Pancreas (tissue), 10 donors: ENCODE data around the gene LDAH. TPM values are rescaled to one million over a fixed set of nuclear protein-coding genes. Genes with fewer than 3 reads are reported as not detected.

ENCODE experiments used
- ATAC-seq, 4 donors: fragments of 200-7000 bp; cut with Tn5 transposase; one replicate each; pipeline versions ENCODE4 v1.8.0 to v1.9.1; 2020; ENCODE audit warnings: mild to moderate bottlenecking in 4 of 4, moderate library complexity in 4 of 4
- DNase-seq, 6 donors: peaks; one replicate each; pipeline ENCODE4 v3.0.0-alpha.2; 2020
- FAIRE-seq: peaks from 2 replicates; lab custom pipeline; 2012; peaks lifted over from hg19 to GRCh38; lab: Jason Lieb, UNC
- H3K27ac ChIP-seq, 4 donors: fragments of 200-600 bp; sonication (generic); 1 replicate in 3 of 4; 2 replicates in 1 of 4; pipeline versions ENCODE4 v1.5.0 to v1.8.0; 2020
- H3K27me3 ChIP-seq, 4 donors: fragments of 200-600 bp; one replicate each; pipeline ENCODE4 v1.8.0; 2021
- H3K36me3 ChIP-seq, 3 donors: fragments of 200-600 bp; sonication (generic) in 1 of 3; one replicate each; pipeline versions ENCODE4 v1.5.0 to v1.8.0; 2020 to 2021
- H3K4me1 ChIP-seq, 3 donors: fragments of 200-600 bp; one replicate each; pipeline ENCODE4 v1.8.0; 2021
- H3K4me3 ChIP-seq, 4 donors: fragments of 200-600 bp; sonication (generic) in 2 of 4; one replicate each; pipeline versions ENCODE4 v1.5.0 to v1.8.0; 2020 to 2021
- H3K9me3 ChIP-seq, 4 donors: fragments of 200-600 bp; one replicate each; pipeline ENCODE4 v1.8.0; 2021
- WGBS, 2 donors: extraction: QIAGEN DNeasy Blood & Tissue Kit; methylation state at CpG; one replicate each; pipeline ENCODE4 v1.1.7; 2013; 5-methylcytosine and 5-hydroxymethylcytosine counted together
- intact Hi-C, 3 donors: fragments of 100-400 bp; cut with DNase I; formaldehyde crosslinking; loops; one replicate each; pipeline versions ENCODE4 v1.11.1 to v1.14.2; 2022
- polyA plus RNA-seq, 2 donors: library from polyadenylated mRNA; stranded (reverse); fragments of 200-250 nt; gene quantifications; one replicate each; pipeline ENCODE4 v1.2.3, GENCODE V29; 2013
- total RNA-seq, 6 donors: library from RNA; stranded (reverse); fragmentation: NEBNext Ultra II Directional in 4 of 6; extraction: Animal tissue kit (Norgen Biotek cat#: 25700) in 4 of 6; gene quantifications; one replicate each; pipeline versions ENCODE4 v1.2.1 to v1.2.4, GENCODE V29; 2021 to 2023
- TF ChIP-seq, protein P1 (sequence below), 4 donors: fragments of 200-600 bp; sonication (generic) in 3 of 4; IDR thresholded peaks; one replicate each; pipeline versions ENCODE4 v1.5.0 to v1.8.0; 2021; ENCODE audit warnings: antibody characterized with exemption in 4 of 4
- donor health status: healthy with polysubstance abuse.
- donor health status: DM: no; HTN: no; CAD: no; lungs with moderate emphysema.
- donor health status: DM: no; HTN: no; CAD: no.
- donor health status: control.
- donor health status: control.
- donor health status: Bipolar disorder and iron deficiency.
- donor health status: DM: yes; HTN: yes; CAD: no.
- donor health status: DM: no; HTN: no; CAD: no.
- donor health status: DM: no; HTN: no; CAD: no.
- donor health status: DM: yes; HTN: yes; CAD: no.

The LDAH gene
- total and polyA plus RNA-seq, 8 donors = 2.5 to 9.1 (median 5.4) TPM

DNA sequence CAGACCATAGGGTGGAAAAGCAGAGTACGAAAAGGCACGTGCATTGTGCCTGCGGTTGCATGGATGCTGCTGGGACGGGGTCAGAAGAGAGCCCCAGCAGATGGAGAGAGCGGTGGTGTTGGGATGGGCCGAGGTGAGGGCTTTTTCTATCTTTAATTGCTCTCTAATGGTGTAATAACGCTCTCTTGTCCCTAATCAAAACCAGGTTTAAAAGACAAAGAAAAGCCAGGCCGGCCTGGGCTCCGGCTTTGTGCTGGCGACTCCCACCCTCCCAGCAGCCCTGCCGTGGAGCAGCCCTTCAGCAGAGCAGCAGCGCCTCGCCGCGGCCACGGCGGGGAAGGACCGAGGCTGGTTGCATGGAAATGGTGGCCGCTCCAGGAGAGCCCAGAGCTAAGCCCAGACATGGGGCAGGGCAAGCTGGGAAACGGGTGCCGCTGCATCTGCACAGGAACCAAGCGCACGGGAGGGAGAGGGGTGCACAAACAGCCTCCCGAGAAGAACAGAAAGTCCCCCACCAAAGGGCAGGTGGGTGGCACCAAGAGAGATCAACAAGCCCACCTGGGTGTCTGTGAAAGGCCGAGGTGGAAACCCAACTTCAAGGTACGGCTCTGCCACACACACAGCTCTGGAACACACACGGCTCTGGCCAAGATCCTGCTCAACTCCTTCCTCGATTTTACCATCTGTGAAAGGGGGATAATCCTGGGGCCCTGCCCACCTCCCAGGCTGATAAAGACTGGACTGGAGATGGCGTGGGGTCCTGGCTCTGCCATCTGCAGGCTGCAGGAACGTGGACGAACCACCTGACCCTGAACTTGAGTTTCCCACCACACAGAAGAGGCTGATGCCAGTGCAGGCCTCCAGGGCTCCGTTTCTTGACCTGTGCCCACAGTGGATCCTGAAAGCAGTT lies 187.0 kb downstream of the LDAH start:
- no peaks in the 10 kb centered on the region for H3K9me3 ChIP-seq
- peak; percentile 72 to 90 (median 88) for ATAC-seq
- no peak for FAIRE-seq
- H3K4me3 ChIP-seq = no peak overlapping the region
- H3K4me1 ChIP-seq = peaks cover 0 to 16% (median 0%) of the 10 kb centered on the region in 3 donors
- intact Hi-C loops = no loop called here
- TF ChIP-seq, protein P1, sequence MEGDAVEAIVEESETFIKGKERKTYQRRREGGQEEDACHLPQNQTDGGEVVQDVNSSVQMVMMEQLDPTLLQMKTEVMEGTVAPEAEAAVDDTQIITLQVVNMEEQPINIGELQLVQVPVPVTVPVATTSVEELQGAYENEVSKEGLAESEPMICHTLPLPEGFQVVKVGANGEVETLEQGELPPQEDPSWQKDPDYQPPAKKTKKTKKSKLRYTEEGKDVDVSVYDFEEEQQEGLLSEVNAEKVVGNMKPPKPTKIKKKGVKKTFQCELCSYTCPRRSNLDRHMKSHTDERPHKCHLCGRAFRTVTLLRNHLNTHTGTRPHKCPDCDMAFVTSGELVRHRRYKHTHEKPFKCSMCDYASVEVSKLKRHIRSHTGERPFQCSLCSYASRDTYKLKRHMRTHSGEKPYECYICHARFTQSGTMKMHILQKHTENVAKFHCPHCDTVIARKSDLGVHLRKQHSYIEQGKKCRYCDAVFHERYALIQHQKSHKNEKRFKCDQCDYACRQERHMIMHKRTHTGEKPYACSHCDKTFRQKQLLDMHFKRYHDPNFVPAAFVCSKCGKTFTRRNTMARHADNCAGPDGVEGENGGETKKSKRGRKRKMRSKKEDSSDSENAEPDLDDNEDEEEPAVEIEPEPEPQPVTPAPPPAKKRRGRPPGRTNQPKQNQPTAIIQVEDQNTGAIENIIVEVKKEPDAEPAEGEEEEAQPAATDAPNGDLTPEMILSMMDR (IDR thresholded peaks at IDR 0.05) = peak; percentile 37 to 75 (median 66)
- WGBS, 2 donors = 39 to 43% methylated on average over 32 of the region's 32 CpGs
- no peaks in the 10 kb centered on the region for H3K36me3 ChIP-seq
- H3K27me3 ChIP-seq = no peaks in the 10 kb centered on the region
- peak; percentile 63 to 91 (median 84) for DNase-seq
- peak overlapping the region in 3 of 4 donors; percentile 12 to 85 (median 80) for H3K27ac ChIP-seq

DNA sequence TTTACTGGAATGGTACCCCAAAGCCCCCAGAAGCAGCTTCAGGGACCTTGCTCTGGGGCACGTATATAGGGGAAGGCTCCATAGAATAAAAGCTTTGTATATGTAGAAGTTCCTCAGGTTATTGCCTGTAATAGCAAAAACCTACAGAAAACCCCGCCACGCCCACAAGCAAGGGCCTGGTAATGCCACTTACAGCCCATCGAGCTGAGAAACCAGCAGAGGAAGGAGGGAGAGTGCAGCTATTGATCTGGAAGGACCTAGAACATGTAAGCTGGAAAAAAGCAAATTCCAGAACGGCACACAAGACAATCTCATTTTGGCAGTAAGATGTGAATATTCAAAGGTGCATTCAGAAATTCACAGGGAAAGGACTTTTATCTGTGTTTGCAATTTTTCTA lies 187.8 kb downstream of the LDAH start:
- peak overlapping the region; percentile 57 to 85 (median 74) for H3K27ac ChIP-seq
- H3K9me3 ChIP-seq = no peaks in the 10 kb centered on the region
- no peak for FAIRE-seq
- peaks cover 0 to under 1% (median 0%) of the 10 kb centered on the region in 3 donors for H3K36me3 ChIP-seq
- TF ChIP-seq, protein P1 (IDR thresholded peaks at IDR 0.05) = no peak
- DNase-seq = peak in 1 of 6 donors; percentile 16
- 65 to 79% methylated on average over 5 of the region's 5 CpGs for WGBS, 2 donors
- no peak overlapping the region for H3K4me3 ChIP-seq
- ATAC-seq = no peak
- intact Hi-C loops = no loop called here
- H3K27me3 ChIP-seq = no peaks in the 10 kb centered on the region
- H3K4me1 ChIP-seq = peaks cover 0 to 16% (median 0%) of the 10 kb centered on the region in 3 donors

- 56 to 65% methylated on average over 9 of the region's 9 CpGs for WGBS, 2 donors
- TF ChIP-seq, protein P1 (IDR thresholded peaks at IDR 0.05) = no peak
- Histone ChIP-seq H3K27ac (peak overlapping the region; percentile 57 to 85 (median 74)), H3K9me3 (no peaks in the 10 kb centered on the region), H3K36me3 (peaks cover 0 to 6% (median 0%) of the 10 kb centered on the region in 3 donors), H3K27me3 (no peaks in the 10 kb centered on the region), H3K4me1 (peaks cover 0 to 16% (median 0%) of the 10 kb centered on the region in 3 donors), H3K4me3 (no peak overlapping the region)
- peak in 2 of 6 donors; percentile 38 to 58 for DNase-seq
- intact Hi-C loops = no loop called here
- peak in 3 of 4 donors; percentile 5 to 18 (median 17) for ATAC-seq
- no peak for FAIRE-seq
These were observed 188.3 kb downstream of the LDAH start for GRCh38 chr2:20634507-20635112.

Other genes starting within 250 kb of the LDAH start
- 10 to 100 TPM in 5 of 6 donors, 1 to 10 TPM in 1; 9.5 to 16.8 (median 10.3) TPM for gene HS1BP3, start 172.0 kb downstream of the LDAH start, total RNA-seq
- 10 to 100 TPM; 11.1 to 15.5 TPM for gene HS1BP3, start 172.0 kb downstream of the LDAH start, polyA plus RNA-seq
- under 1 TPM; 0.16 to 0.98 (median 0.73) TPM for gene GDF7, start 156.0 kb downstream of the LDAH start, total RNA-seq
- gene GDF7, start 156.0 kb downstream of the LDAH start, polyA plus RNA-seq = under 1 TPM; 0.19 to 0.89 TPM
- gene APOB, start 221.0 kb upstream of the LDAH start, total RNA-seq = 1 to 10 TPM in 1 of 6 donors, under 1 TPM in 5; 0.03 to 3.2 (median 0.08) TPM
- under 1 TPM; 0.09 to 0.11 TPM for gene APOB, start 221.0 kb upstream of the LDAH start, polyA plus RNA-seq